HG03060 (cell line): ENCODE measurements around the gene KRT16.
"Not testable (repeated sequence)": the region's sequence is repeated elsewhere in the genome, so short reads cannot be mapped to it uniquely, and the experiment has no call there.

Experiments used
- ATAC-seq: cut with Tn5 transposase; IDR thresholded peaks from one replicate; pipeline ENCODE4 v1.9.1; 2021; ENCODE audit warnings: low read depth, moderate number of reproducible peaks; ENCODE audit not compliant: unreplicated experiment

KRT16 gene

DNA sequence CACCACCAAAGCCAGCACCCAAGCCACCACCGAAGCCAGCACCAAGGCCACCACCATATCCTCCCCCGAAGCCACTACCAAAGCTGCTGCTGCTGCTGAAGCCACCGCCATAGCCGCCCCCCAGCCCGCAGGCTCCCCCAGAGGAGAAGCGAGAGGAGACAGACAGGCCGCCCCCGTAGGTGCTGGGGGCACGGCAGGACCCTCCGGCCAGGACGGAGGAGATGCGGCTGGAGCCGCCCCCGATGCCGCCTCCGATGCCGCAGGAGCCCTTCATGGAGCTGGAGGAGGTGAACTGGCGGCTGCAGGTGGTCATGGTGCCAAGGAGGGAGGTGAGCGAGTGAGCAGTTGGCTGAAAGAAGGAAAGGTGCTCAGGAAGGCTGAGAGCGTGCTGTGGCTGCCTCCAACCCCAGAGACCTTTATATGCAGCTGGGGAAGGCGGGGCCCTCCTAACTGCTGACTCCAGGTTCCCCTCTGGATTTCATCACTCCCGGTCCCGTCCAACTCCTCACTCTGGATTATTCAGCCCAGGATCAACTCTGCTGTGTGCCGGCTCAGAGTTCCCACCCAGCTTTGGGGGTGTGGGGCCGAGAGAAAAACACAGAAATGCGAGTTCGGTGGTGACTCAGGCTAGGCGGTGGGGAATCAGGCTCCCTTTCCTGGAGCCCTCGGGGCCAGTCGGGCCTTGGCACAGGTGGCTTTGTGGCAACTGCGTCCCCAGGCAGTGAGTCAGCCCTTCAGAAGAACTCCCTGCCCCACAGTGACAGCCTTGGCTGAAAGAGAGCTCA lies at the start of gene KRT16:
KRT16 (minus strand) TSS at position 392 of the 785 bp plus-strand sequence; CDS start at position 313, 79 bp downstream.
- not testable (repeated sequence) for ATAC-seq

DNA sequence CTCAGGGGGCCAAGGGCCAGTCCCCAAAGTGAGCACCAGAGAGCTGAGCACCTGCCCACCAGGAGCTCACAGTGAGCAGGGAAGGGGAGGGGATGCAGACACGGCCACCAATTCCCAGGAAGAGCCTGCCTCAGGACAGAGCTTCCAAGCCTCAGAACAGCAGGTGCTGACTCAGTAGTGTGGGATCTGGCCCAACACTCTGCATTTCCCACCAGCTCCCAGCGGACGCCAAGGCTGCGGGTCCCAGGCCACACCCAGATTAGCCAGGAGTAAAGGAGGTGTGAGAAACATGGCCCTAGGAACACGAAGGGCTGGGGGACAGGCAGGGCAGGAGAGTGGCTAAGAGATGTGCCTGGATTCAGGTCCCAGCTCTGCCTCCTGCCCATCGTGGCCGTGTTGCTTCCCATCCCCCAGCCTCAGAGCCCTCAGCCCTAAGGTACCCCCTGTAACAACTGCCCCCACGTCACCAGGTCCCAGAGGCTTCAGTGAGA lies 47.7 kb upstream of the KRT16 start:
- no peak for ATAC-seq

DNA sequence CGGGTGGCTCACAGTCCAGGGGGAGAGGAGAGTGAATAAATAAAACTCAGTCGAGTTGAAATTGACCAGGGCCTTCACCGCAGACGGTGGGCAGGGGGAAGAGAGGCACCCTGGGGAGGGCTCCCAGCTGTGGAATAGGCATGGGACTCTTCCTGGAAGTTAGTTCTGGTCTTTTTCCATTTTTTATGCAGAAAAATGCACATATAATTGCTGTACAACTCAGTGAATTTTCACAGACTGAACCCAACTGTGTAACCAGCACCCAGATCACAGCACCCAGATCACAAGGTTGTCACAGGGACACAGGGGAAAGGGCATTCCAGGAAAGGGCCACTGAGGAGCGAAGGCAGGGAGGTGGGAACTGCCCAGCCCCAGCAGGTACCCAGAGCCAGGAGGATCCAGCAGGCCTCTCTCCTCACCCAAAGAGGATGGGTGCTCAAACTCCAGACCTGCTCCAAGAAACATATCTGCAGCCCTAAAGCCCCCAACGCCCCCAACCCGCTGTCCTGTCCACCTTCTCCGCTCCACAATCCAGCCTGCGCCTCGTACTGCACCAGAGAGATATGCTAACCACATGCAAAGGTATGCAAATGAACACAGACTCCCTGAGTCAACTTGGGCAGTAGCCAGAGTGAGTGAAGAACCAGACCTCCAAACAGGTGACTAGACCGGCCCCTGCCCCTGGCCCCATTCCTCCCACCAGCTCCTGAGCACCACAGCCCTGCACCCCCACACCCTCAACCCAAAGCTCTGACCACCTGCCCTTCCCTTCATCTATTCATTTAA lies 47.1 kb upstream of the KRT16 start:
- no peak for ATAC-seq

DNA sequence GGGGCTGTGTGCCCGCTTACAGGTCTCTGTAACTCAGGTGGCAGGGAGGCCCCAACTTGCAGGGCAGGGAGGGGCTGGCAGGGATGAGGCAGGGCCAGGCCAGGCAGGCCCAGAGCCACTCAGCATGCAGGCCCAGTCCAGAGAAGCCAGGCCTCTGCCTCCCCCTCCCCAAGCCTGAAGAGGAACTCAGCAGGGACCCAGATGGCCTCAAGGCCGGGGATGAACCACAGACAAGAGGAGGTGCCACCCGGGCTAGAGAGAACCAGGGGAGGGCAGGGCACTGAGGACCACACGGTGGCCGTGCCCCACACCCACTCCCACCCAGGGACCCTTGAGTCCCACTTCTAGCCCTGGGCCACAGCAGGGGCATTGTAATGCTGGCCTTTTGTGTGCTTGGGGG lies 46.3 kb upstream of the KRT16 start:
- no peak for ATAC-seq

DNA sequence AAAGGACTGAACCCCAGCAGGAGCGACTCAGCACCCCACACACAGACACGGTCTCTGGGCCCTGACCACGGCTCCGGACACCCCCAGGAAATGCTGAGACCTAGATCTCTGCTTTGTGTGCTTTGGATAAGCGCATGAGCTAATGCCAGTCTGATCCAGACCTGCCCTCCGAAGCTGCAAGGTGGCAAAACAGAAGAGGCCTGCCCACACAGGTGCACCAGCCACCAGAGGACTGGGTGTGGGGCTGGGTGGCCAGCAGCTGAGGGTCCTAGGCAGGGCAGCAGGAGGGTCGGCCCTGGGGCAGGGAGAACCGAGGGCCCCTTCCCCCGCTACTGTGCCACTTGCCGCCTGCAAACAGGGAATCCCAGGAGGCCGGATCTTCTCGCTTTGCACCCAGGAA lies 45.4 kb upstream of the KRT16 start:
- ATAC-seq = no peak

DNA sequence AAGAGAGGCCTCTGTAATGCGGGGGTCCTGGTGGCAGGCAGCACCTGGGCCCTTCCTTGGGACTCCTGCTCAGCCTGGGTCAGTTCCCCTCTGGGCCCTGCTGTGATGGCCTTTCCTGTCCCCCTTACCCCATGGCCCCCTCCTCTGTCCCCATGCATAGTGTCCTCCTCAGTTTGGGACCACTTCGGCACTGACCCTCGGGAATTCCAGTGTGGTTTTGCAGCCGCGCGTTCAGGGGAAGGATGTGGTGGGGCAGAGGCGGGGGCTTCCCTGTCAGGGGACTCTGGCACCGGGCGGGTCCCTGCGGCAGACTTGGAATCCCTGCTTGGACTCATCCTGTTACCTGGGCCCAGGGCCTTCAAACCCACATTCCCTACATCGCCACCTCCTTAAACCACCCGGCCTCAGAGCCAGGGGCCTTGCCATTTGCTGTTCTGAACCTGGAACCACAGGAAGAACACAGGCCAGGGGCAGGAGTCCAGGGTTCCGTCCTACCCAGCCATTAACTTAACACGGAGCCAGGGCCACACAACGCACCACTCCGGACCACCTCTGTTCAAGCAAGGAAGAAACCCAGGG lies 44.7 kb upstream of the KRT16 start:
- no peak for ATAC-seq

DNA sequence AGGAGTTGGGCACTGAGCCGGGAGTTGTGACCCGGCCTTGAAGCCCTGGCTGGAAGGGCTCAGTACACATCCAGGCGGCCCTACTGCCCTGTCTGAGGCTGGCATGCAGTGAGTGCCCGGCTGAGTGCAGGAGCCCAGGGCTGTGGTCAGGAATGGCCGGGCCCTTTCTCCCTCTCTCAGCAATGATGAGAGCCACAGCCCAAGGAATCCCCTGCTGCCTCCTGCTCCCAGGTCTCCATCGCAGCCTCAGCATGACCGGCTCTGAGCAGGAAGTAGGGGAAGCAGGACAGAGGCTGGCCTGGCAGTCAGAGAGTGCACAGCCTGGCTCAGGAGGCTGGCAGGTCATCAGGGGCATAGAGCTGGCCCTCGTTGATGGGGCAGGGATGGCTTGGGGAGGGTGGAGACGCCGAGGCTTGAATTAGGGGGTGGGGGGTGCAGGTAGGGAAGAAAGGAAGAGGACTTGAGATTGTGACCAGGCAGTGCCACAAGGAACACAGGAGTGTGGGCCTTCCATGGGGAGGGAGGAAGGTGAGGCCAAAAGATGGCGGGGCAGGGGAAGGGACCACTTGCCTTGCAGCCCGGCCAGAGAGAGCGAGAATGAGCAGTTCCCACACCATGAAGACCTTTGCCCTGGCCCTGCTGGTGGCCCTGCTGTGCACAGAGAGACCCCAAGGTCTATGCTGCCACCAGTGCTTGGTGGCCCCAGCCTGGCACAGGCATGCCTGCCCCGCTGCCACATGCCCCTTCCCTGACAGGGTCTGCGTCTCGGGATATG lies 43.9 kb upstream of the KRT16 start:
- ATAC-seq = no peak

DNA sequence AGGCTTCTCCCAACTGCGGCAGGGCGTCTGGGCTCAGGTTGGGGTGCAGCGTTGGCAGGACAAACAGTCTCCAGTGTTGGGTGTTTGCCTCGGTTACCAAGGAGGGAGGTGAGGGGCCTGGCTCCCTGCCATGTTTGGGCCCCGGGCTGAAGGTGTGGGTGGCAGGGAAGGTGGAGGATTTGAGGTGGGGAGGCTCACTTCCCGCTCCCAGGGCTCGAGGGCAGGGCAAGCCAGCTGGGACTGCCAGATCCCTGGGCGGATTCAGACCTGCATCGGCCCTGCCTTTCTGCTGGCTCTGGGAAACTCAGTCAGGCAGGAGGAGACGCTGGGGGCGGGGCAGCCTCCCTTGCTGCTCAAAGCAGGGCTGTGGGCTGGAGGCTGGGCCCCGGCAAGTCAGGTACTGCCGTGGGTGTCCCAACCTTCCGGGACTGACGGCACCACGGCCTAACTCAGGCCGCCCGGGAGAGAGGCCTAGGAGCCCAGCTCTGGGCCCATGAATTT lies 43.1 kb upstream of the KRT16 start:
- ATAC-seq = no peak

DNA sequence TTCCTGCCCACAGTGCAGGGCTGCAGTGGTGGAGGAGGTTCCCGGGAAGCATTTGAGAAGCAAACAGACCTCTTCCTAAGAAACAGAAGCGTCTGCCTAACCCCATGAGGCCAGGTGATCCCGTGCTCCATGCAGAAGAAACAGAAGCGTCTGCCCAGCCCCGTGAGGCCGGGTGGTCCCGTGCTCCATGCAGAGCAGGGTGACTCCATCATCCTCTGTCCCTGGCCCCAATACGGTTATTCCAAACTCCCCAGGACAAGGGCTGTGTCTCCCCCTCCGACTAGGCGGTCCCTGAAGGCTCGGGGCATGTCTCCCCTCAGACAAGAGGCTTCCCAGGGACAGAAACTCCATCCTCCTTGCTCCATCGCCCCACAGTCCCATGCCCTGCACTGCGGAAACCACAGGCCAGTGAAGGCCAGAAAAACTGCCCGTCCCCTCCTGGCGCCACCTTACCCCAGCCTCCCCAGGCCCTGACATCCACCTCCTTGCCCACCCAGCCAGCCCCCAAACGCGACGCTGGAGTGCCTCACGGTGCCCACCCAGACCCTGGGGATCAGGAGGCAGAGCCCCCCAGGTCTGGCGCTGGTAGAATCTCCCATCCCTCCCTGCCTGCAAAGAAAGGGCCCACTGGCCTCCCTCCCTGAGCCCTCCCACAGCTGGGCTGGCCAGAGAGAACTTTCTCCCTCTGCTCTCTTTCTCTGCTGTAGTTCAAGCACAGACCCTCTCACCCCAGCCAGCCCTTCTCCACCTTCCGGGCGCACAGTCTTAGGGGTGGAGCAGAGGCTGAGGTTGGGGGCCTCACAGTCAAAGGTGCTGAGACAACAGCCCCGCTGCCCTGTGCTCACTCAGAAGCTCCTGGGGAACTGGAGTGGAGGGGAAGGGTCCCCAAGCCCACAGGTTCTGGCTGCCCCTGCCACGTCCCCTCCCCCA lies 42.4 kb upstream of the KRT16 start:
- ATAC-seq = no peak

DNA sequence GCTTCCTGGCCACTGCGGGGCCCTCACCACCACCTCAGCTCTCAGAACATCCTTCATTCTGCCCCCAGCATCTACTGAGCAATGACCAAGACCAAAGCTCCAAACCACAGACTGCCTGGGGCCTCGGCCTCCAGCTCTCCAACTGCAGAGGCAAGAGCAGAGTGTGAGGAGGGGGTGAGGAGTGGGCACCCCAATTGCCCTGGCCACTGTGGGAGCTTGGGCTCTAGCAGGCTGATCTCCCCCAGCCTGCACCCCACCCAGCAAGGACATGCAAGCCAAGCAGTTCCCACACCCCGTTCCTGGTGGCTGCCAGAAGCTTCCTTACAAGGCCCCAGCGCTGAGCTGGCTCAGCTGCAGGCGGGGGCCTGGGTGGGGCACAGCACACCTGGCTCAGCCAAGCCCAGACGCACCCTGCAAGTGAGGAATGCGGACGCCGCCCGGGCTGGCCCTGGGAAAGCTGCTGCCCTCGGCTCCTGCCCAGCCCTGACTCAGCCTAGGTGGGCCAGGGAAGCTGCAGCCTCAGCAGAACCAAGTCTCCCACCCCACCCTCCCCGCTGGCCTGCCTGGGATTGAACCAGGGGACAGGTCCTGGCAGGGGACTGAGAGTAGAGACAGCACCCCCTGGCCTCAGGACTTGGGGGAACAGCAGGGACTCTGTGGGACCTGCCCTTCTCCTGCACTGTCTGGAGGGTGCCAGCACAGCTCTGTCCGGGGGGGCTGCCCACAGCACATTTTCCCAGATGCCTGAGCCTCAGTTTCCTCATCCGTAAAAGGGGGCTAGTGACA lies 41.5 kb upstream of the KRT16 start:
- no peak for ATAC-seq

DNA sequence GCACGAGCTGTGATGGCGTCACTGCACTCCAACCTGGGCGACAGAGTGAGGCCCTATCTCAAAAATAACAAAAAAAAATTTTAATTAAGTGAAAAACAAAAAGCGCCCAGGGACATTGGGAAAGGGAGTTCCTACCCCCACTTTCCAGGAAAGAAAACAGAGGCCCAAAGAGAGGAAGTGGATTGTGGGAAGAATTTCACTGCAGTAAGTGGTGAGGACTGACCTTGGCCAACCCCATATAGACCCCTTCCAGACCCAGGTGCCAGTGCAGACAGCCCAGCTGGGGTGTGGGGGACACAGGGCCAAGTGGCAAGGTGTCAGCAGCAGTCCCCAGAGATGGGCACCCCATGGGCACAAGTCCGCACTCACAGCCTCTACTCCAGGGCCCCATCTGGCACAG lies 40.9 kb upstream of the KRT16 start:
- no peak for ATAC-seq

DNA sequence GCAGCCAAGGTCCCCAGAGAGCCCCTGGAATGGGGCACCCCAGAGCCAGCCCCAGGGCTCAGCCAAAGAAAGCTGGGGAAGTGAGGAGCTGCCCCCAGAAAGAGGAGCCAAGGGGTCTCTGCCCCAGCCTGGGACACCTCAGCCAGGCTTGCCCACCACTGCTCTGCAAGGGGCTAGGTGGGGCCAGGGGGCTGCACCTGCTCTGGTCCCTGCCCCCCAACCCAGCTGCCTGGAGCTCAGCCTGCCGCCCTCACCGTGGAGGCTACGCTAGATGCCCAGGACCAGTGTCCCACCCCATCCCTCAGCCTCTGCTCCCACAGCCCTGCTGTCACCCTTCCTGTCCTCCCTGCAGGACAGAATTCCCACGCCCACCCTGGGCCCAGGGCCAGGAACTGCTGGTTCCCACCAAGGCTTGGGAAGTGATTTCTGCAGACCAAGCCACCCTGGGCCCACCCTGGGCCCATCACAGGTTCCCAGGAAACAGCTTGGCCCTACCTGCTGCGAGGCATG lies 39.9 kb upstream of the KRT16 start:
- no peak for ATAC-seq

DNA sequence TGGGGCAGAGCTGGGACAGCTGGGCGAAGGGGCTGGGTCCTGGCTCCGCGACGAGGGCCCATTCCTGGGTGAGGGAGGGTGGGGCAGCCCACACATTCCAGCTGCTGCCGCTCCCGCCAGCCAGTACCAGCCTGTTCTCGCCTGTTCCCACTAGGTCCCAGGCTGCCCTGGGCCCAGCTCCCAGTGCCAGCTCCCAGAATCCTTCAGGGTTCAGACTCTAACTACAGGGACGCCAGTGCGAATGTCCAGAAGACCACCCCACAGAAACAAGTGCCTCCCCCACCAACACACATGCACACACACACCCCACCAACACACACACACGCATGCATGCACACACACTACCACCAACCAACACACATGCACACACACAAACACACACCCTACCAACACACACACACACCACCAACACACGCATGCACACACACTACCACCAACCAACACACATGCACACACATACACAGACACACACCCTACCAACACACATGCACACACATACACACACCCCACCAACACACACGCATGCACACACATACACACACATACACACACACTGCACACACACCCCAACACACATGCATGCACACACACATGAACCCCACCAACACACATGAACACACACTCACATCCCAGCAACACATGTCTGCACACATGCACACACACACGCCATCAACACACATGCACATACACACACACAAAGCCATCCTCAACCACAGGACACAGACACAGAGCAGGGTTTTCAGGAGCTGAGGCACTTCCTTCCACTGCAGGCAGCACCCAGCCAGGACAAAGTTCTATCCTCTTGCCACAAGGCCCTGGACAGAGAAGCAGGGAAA lies 39.3 kb upstream of the KRT16 start:
- no peak for ATAC-seq

DNA sequence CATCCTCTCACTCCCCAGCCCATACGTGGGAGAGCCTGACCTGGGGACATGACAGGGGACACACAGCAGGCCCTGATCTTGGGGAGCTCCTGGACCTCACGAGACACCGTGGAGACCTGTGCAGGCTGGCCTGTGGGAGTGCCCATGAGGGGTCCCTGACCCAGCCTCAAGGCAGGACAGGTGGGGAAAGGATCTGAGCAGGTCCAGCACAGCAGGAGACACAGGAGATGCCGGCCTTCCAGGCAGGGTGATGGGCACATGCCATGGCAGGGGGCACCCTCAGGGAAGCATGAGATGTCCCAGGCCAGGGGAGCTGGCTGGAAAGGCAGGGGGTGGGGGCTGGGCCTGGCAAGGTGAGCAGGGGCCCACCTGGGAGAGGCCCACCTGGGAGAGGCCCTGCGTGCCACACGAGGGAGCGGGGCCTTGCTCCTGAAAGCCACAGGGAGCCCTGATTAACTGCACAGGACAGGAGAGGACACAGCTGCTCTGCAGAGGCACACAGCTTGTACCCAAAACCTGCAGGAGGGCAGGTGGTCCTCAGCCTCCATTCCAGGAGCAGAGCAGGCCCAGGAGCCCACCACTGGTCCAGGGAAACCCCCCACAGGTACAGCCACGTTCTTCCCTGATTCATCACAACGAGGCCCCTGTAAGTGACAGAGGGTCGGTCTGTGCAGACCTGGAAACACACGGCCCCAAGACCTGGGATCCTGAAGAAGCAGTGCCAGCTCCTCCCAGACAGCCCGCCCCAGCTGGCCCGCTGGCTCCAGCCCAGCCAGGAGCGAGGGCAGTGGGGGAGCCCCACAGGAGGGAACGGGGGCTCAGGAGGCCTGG lies 38.4 kb upstream of the KRT16 start:
- ATAC-seq = no peak

DNA sequence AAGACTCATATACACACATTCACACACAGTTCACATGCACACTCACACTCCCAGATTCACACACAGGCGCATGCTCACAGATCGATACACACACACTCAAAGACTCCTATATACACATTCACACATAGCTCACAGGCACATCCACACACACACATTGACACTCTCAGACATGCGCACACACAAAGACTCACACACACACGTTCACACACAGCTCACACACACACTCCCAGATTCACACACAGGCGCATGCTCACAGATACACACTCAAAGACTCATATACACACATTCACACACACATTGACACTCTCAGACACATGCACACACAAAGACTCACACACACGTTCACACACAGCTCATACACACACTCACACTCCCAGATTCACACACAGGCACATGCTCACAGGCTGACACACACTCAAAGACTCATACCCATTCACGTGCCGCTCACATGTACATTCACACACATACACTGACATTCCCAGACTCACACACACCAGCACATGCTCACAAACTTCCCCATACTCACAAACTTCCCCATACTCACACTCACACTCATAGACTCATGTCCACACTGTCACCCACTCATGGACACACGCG lies 37.5 kb upstream of the KRT16 start:
- no peak for ATAC-seq
